Stomach (tissue), 9 donors: ENCODE measurements around the gene SCN4A. TPM values are rescaled to one million over a fixed set of nuclear protein-coding genes. Genes with fewer than 3 reads are reported as not detected.
A peak's percentile ranks its signal among the peaks of the same experiment; 100 is the strongest.

Source experiments
- DNase-seq, 2 donors: peaks; one replicate each; pipeline versions ENCODE4 v3.0.0 to v3.0.0-alpha.2; 2013 to 2019
- H3K27ac ChIP-seq, 5 donors: fragments of 200-600 bp in 4 of 5; sonication (generic) in 4 of 5; one replicate each; pipeline ENCODE4 v1.5.1; 2013 to 2019; ENCODE audit warnings: mild to moderate bottlenecking in 1 of 5, moderate library complexity in 1 of 5
- H3K27me3 ChIP-seq, 3 donors: fragments of 200-600 bp; sonication (generic); one replicate each; pipeline ENCODE4 v1.5.1; 2017 to 2019; ENCODE audit warnings: mixed run types in 1 of 3
- H3K36me3 ChIP-seq, 4 donors: fragments of 200-600 bp; sonication (generic); 1 replicate in 3 of 4; 2 replicates in 1 of 4; pipeline ENCODE4 v1.5.1; 2016 to 2019
- H3K4me1 ChIP-seq, 4 donors: fragments of 200-600 bp; sonication (generic); one replicate each; pipeline ENCODE4 v1.5.1; 2016 to 2019
- H3K4me3 ChIP-seq, 4 donors: fragments of 200-600 bp; sonication (generic) in 3 of 4; one replicate each; pipeline ENCODE4 v1.5.1; 2016 to 2019; ENCODE audit warnings: mild to moderate bottlenecking in 1 of 4
- H3K9me3 ChIP-seq, 4 donors: fragments of 200-600 bp; sonication (generic); one replicate each; pipeline ENCODE4 v1.5.1; 2016 to 2019
- EP300 ChIP-seq: sonication (generic); formaldehyde crosslinking; IDR thresholded peaks from one replicate; pipeline ENCODE4 v1.6.1; 2017; ENCODE audit warnings: antibody characterized with exemption
- POLR2A ChIP-seq, 4 donors: fragments of 450-650 bp; IDR thresholded peaks; one replicate each; pipeline ENCODE4 v1.6.1; 2016; ENCODE audit warnings: antibody characterized with exemption in 4 of 4, control low read depth in 2 of 4, mild to moderate bottlenecking in 1 of 4, moderate library complexity in 1 of 4
- POLR2AphosphoS5 ChIP-seq, 3 donors: sonication (generic); formaldehyde crosslinking; IDR thresholded peaks; one replicate each; pipeline ENCODE4 v1.6.1; 2016; ENCODE audit warnings: antibody characterized with exemption in 3 of 3
- WGBS, 5 donors: extraction: QIAGEN DNeasy Blood & Tissue Kit in 3 of 5; methylation state at CpG; one replicate each; pipeline versions ENCODE4 v1.1.5 to v1.1.7; 2013 to 2018; 5-methylcytosine and 5-hydroxymethylcytosine counted together
- intact Hi-C: fragments of 100-400 bp; cut with DNase I; formaldehyde crosslinking; loops from one replicate; pipeline ENCODE4 v1.15.1; 2023; ENCODE audit warnings: low total_unique reads
- polyA plus RNA-seq, 3 donors: library from polyadenylated mRNA; stranded (reverse); fragments of 200-250 nt; gene quantifications; one replicate each; pipeline ENCODE4 v1.2.3, GENCODE V29; 2013
- total RNA-seq, 5 donors: library from RNA; depleted of rRNA; stranded (reverse); fragments of >200 nt; gene quantifications; one replicate each; pipeline versions ENCODE4 v1.1.0 to v1.2.3, GENCODE V29; 2014 to 2016
- TF ChIP-seq, protein P1 (sequence below), 7 experiments: fragments of 450-650 bp in 4 of 7; fragments of 200-600 bp in 3 of 7; sonication (generic) in 3 of 7; IDR thresholded peaks; one replicate each; pipeline ENCODE4 v1.5.1; 2016 to 2019; ENCODE audit warnings: antibody characterized with exemption in 7 of 7, control low read depth in 2 of 7, mild to moderate bottlenecking in 1 of 7
- donor health status: healthy with polysubstance abuse.
- donor health status: Bipolar disorder and iron deficiency.
- donor health status: healthy.

Gene SCN4A
- total and polyA plus RNA-seq, 8 donors = 0.05 to 2.7 (median 0.74) TPM; not detected in 2

DNA sequence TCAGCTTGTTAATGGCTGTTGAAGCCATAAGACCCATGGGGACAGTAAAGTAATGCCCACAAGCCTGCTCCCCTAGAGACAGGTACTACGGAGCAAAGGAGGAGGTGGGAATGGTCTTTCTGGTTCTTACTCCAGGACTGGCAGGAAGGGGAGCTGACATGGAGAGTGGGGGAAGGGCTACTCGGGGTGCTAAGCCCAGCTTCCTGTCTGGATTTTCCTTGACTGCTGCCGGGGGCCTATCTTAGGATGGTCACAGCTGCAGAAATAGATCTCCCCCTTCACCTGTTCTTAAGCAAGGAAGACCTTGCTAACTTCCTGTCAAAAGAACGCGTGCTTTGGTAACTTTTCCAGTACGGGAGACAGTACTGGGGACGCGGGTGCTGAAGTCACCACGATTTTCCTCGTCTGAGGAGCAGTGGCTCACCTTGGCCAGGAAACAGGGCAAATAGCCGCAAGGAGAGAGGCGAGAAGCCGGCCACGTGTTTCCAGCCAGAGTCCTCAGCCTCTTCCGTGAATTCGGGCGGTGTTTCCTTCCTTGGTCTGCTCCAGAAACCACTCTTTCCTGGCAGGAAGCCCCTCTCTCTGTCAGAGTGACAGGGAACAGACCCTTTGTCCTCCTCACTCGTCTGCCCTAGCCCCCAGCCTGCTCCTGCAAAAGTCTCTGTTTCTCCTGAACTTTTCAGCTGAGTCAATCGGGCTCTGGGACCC is 24.8 kb upstream of the SCN4A start:
- intact Hi-C loops = no loop called here
- Histone ChIP-seq H3K36me3 (peaks cover 0 to 3% (median under 1%) of the 10 kb centered on the region in 4 donors), H3K27me3 (peaks cover 0 to 59% (median 19%) of the 10 kb centered on the region in 3 donors), H3K4me3 (peak overlapping the region; percentile 50 to 68 (median 60)), H3K9me3 (no peaks in the 10 kb centered on the region), H3K4me1 (peaks cover 16 to 27% (median 21%) of the 10 kb centered on the region in 4 donors), H3K27ac (peak overlapping the region in 4 of 5 donors; percentile 5 to 42 (median 31))
- TF ChIP-seq, protein P1, sequence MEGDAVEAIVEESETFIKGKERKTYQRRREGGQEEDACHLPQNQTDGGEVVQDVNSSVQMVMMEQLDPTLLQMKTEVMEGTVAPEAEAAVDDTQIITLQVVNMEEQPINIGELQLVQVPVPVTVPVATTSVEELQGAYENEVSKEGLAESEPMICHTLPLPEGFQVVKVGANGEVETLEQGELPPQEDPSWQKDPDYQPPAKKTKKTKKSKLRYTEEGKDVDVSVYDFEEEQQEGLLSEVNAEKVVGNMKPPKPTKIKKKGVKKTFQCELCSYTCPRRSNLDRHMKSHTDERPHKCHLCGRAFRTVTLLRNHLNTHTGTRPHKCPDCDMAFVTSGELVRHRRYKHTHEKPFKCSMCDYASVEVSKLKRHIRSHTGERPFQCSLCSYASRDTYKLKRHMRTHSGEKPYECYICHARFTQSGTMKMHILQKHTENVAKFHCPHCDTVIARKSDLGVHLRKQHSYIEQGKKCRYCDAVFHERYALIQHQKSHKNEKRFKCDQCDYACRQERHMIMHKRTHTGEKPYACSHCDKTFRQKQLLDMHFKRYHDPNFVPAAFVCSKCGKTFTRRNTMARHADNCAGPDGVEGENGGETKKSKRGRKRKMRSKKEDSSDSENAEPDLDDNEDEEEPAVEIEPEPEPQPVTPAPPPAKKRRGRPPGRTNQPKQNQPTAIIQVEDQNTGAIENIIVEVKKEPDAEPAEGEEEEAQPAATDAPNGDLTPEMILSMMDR (IDR thresholded peaks at IDR 0.05) = no peak
- TF ChIP-seq EP300 (no peak), POLR2A (IDR thresholded peaks at IDR 0.05) (no peak), POLR2AphosphoS5 (IDR thresholded peaks at IDR 0.05) (no peak)
- peak in 1 of 2 donors; percentile 74 for DNase-seq
- WGBS, 5 donors = 13 to 17% (median 17%) methylated on average over 19 of the region's 19 CpGs

DNA sequence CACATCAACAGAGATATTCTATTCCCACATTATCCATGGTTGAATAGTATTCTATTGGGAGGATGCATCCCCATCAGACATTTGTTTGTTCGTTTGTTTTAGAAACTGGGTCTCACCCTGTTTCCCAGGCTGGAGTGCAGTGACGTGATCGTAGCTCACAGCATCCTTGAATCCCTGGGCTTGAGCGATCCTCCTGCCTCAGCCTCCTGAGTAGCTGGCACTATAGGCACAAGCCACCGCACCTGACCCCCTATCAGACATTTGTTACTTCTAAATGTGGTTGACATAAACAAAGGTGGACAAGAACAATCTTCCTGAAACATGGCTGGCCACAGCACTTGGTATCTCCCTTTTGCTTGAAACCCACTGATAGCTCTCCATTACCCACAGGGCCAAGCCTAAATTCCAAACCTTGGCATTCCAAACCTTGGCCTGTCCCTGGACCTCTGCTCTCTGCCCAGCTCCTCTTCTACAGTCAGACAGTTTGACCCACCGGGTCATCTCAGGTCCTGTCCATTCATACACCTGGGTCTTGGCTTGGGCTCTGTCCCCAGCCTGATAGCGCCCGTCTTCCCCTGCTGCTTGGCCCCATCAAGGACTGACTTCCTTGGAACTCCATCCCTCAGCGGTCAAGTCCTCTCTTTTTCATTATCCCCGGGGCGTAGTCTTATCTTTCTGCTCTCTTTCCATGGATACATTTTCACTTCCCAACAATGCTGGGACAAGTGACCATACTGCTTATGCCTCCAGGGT is 23.9 kb upstream of the SCN4A start:
- no peak overlapping the region for H3K4me3 ChIP-seq
- H3K27ac ChIP-seq = peak overlapping the region in 1 of 5 donors; percentile 42
- intact Hi-C loops = no loop called here
- WGBS, 5 donors = 93 to 96% (median 94%) methylated on average over 11 of the region's 11 CpGs
- H3K27me3 ChIP-seq = peaks cover 0 to 62% (median 23%) of the 10 kb centered on the region in 3 donors
- no peaks in the 10 kb centered on the region for H3K36me3 ChIP-seq
- H3K4me1 ChIP-seq = peaks cover 16 to 25% (median 21%) of the 10 kb centered on the region in 4 donors
- TF ChIP-seq POLR2AphosphoS5 (IDR thresholded peaks at IDR 0.05) (no peak), POLR2A (IDR thresholded peaks at IDR 0.05) (no peak), EP300 (no peak)
- TF ChIP-seq, protein P1 (IDR thresholded peaks at IDR 0.05) = no peak
- no peaks in the 10 kb centered on the region for H3K9me3 ChIP-seq
- no peak for DNase-seq

DNA sequence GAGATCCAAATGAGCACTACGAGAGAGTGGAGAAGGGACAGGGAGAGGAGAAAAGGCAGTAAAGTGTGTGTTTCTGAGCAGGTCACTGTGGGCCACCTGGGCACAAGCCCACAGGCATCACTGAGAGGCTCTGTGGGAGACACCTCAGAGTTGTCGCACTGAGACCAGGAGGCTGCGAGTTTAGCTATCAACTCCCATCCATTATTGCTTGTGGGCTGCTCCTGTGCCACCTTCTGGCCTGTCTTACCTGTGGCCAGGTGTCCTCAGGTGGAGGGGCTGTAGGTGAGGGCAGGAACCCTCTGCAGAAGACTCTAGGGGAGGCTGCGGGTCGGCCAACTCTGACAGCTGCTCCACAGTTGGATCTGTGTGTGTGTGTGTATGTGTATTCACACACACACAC is 22.9 kb upstream of the SCN4A start:
- DNase-seq = no peak
- H3K27ac ChIP-seq = no peak overlapping the region
- TF ChIP-seq POLR2AphosphoS5 (IDR thresholded peaks at IDR 0.05) (no peak), POLR2A (IDR thresholded peaks at IDR 0.05) (no peak), EP300 (no peak)
- TF ChIP-seq, protein P1 (IDR thresholded peaks at IDR 0.05) = no peak
- intact Hi-C loops = no loop called here
- no peaks in the 10 kb centered on the region for H3K9me3 ChIP-seq
- 83 to 93% (median 87%) methylated on average over 5 of the region's 5 CpGs for WGBS, 5 donors
- H3K27me3 ChIP-seq = peaks cover 0 to 62% (median 28%) of the 10 kb centered on the region in 3 donors
- H3K36me3 ChIP-seq = no peaks in the 10 kb centered on the region
- H3K4me1 ChIP-seq = peaks cover 16 to 25% (median 20%) of the 10 kb centered on the region in 4 donors
- no peak overlapping the region for H3K4me3 ChIP-seq

DNA sequence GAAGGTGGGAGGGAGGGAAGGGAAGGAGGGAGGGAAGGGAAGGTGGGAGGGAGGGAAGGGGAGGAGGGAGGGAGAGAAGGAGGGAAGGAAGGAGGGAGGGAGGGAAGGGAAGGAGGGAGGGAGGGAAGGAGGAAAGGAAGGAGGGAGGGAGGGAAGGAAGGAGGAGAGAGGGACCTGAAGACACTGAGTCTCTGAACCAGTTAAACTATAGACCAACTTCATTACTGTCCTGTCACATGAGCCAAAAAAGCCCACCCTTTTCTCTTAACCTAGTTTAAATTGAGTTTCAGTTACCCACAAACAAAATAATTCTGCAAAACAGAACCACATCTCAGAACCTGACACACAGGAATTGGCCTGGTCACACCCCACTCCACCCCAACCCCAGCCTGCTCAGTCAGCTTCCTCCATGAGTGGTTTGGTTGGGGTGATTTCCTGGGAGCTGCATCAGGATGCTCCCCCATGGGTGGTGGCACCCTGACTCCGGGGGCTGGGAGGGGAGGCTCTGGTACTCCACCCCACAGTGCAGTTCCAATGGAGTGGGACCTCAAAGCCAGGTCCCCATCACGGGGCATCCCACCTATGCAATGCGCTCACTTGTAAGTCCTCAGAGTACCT is 20.8 kb upstream of the SCN4A start:
- no peak for TF ChIP-seq POLR2AphosphoS5 (IDR thresholded peaks at IDR 0.05)
- Histone ChIP-seq H3K27ac (no peak overlapping the region), H3K4me1 (peaks cover 17 to 29% (median 19%) of the 10 kb centered on the region in 4 donors), H3K27me3 (peaks cover 0 to 67% (median 25%) of the 10 kb centered on the region in 3 donors), H3K36me3 (no peaks in the 10 kb centered on the region), H3K9me3 (no peaks in the 10 kb centered on the region), H3K4me3 (no peak overlapping the region)
- 65 to 83% (median 76%) methylated on average over 3 of the region's 3 CpGs for WGBS, 5 donors
- DNase-seq = no peak
- intact Hi-C loops = no loop called here
